ENCODE results near the gene SHROOM3.

DNA sequence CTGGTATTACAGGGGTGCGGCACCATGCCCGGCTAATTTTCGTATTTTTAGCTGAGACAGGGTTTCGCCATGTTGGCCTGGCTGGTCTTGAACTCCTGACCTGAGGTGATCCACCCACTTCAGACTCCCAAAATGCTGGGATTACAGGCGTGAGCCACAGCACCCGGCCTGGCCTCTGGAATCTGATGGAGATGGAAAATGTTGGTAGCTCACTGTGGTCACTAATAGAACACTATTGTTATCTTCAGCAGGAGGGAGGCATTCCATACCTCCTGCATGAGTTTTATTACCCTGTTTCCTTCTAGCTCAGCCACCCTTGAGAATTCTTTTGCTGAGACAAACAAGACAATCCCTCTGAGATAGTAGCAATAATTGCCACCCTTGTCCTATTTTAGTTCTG lies 105.0 kb downstream of the SHROOM3 start:
- TF ChIP-seq TAF1 (IDR thresholded peaks at IDR 0.05; ENCODE audit: borderline replicate concordance, insufficient read depth, low read length) (no peak), FOXP2 (optimal IDR thresholded peaks at IDR 0.05; ENCODE audit: borderline replicate concordance, extremely low read depth, extremely low read length, insufficient read depth) (no peak), POLR2AphosphoS5 (IDR thresholded peaks at IDR 0.05; ENCODE audit: low read depth, low read length) (no peak)
- TF ChIP-seq, protein P1, sequence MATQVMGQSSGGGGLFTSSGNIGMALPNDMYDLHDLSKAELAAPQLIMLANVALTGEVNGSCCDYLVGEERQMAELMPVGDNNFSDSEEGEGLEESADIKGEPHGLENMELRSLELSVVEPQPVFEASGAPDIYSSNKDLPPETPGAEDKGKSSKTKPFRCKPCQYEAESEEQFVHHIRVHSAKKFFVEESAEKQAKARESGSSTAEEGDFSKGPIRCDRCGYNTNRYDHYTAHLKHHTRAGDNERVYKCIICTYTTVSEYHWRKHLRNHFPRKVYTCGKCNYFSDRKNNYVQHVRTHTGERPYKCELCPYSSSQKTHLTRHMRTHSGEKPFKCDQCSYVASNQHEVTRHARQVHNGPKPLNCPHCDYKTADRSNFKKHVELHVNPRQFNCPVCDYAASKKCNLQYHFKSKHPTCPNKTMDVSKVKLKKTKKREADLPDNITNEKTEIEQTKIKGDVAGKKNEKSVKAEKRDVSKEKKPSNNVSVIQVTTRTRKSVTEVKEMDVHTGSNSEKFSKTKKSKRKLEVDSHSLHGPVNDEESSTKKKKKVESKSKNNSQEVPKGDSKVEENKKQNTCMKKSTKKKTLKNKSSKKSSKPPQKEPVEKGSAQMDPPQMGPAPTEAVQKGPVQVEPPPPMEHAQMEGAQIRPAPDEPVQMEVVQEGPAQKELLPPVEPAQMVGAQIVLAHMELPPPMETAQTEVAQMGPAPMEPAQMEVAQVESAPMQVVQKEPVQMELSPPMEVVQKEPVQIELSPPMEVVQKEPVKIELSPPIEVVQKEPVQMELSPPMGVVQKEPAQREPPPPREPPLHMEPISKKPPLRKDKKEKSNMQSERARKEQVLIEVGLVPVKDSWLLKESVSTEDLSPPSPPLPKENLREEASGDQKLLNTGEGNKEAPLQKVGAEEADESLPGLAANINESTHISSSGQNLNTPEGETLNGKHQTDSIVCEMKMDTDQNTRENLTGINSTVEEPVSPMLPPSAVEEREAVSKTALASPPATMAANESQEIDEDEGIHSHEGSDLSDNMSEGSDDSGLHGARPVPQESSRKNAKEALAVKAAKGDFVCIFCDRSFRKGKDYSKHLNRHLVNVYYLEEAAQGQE (IDR thresholded peaks at IDR 0.05; ENCODE audit: insufficient read depth in 1 of 2, low read depth in 2 of 2, low read length in 2 of 2), result no peak

All from PFSK-1 (cell line).